SK-N-MC (cell line): ENCODE results near the gene RGPD8.
"Not testable (repeated sequence)": the region's sequence is repeated elsewhere in the genome, so short reads cannot be mapped to it uniquely, and the experiment has no call there.

Experiments used
- DNase-seq: peaks from one replicate; pipeline ENCODE4 v3.0.0-alpha.2; 2011; ENCODE audit warnings: low read depth, low spot score
- H3K27ac ChIP-seq: fragments of 200-600 bp; sonication (generic); 2 replicates; pipeline ENCODE4 v1.5.1; 2016; ENCODE audit warnings: mixed run types
- H3K36me3 ChIP-seq: fragments of 200-600 bp; sonication (generic); 2 replicates; pipeline ENCODE4 v1.6.1; 2017; ENCODE audit warnings: antibody characterized with exemption, low read length, mixed read lengths; ENCODE audit not compliant: insufficient read depth
- H3K4me3 ChIP-seq: fragments of 200-600 bp; sonication (generic); 2 replicates; pipeline ENCODE4 v1.5.1; 2016
- H3K9ac ChIP-seq: fragments of 200-600 bp; sonication (generic); 2 replicates; pipeline ENCODE4 v1.8.0; 2017; ENCODE audit warnings: mixed run types, mixed read lengths; ENCODE audit not compliant: insufficient read length
- H3K9me3 ChIP-seq: fragments of 200-600 bp; sonication (generic); 2 replicates; pipeline ENCODE4 v1.6.1; 2017; ENCODE audit warnings: low read depth, mild to moderate bottlenecking, antibody characterized with exemption, low read length, moderate library complexity, mixed read lengths
- EZH2 ChIP-seq: fragments of 200-600 bp; sonication (generic); IDR thresholded peaks from one replicate; pipeline ENCODE4 v1.6.1; 2017; ENCODE audit warnings: antibody characterized with exemption
- FOXP2 ChIP-seq: optimal IDR thresholded peaks from 2 replicates; pipeline ENCODE3; 2011; ENCODE audit warnings: mild to moderate bottlenecking, moderate library complexity; ENCODE audit not compliant: insufficient read depth; ENCODE audit errors: extremely low read length, control extremely low read depth
- POLR2AphosphoS5 ChIP-seq: IDR thresholded peaks from 2 replicates; pipeline ENCODE4 v1.6.1; 2012; ENCODE audit warnings: mild to moderate bottlenecking, low read depth, low read length, borderline replicate concordance

Gene RGPD8

DNA sequence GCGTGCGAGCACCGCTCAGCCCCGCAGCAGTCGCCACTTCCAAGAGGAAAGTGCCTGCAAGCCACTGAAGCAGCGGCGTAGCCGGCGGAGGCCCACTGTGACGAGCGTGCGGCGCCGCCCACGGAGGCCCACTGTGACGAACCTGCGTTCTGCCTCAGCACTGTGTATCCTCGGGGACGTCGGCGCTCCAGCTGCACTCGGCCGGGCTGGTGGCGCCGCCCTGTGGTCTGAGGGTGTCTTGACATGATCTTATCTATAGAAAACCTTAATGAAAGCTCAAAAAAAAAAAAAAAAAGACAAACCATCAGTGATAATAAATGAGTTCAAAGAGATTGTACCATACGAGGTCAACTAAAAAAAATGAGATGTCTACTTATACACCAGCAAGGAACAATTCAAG, at the start of gene RGPD8:
Gene RGPD8, minus strand, starts transcription at position 166 of the 400 bp plus-strand sequence. CDS start 192 bp downstream, outside the sequence.
- not testable (repeated sequence) for H3K9ac ChIP-seq, H3K27ac ChIP-seq, H3K36me3 ChIP-seq, H3K9me3 ChIP-seq
- peak within 1 kb of the TSS; percentile 66 for H3K4me3 ChIP-seq
- peak; percentile 14 for DNase-seq

DNA sequence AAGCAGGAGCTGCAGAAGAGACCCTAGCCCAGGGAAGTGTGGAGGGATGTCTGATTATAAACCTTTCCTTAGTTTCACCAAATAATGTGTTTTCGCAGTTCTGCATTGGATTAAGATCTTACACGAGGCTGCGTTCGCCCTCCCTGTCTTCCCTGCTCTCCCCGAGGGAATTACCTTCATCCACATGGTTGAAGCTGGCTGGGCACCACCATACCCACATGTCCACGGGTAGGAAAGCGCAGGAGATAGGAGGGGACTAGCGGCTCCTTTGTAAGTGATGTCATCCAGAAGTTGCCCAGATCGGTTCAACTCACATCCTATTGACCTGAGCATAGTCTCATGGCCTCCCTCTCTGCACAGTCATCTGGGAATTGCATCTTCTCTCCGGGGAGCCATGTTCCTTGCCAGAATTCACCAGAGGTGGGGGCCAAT, 49.6 kb upstream of the RGPD8 start:
- TF ChIP-seq EZH2 = no peak
- no peak for TF ChIP-seq POLR2AphosphoS5
- TF ChIP-seq FOXP2 = no peak
- Histone ChIP-seq H3K9ac (peak overlapping the region; percentile 91), H3K27ac (no peak overlapping the region), H3K4me3 (peak overlapping the region; percentile 99), H3K36me3 (peaks cover 21% of the 10 kb centered on the region), H3K9me3 (no peaks in the 10 kb centered on the region)
- no peak for DNase-seq

DNA sequence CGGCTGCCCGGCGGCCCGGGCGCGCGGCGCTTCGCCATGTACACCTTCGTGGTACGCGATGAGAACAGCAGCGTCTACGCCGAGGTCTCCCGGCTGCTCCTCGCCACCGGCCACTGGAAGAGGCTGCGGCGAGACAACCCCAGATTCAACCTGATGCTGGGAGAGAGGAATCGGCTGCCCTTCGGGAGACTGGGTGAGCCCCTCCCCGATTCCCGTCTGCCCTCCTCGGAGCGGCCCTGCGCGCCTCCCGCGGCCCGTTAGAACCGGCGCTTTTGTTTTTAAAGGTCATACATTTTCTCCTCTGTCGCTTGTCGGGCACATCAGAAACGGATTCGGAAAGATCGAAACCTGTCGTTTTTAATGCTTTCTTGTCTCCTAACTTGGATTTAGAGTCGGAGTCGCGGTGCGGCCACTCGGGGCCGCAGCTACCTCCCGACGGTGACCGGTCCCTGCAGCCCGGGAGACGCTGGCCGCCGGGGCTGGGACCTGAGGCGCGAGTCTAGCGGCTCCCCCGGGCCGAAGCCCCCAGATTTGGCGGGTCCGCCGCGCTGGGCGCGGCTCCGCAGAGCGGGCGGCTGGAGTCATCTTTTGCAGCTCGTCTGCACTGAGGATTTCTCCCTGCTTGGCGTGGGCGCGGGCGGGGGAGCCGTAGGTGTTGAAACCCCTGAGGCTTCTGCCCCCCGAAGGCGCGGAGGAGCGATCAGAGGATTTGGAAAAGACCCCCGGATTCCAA, 49.0 kb upstream of the RGPD8 start:
- H3K36me3 ChIP-seq = peaks cover 20% of the 10 kb centered on the region
- peak overlapping the region; percentile 99 for H3K4me3 ChIP-seq
- DNase-seq = no peak
- no peaks in the 10 kb centered on the region for H3K9me3 ChIP-seq
- H3K9ac ChIP-seq = peak overlapping the region; percentile 91
- TF ChIP-seq EZH2 = no peak
- no peak for TF ChIP-seq FOXP2
- no peak for TF ChIP-seq POLR2AphosphoS5
- H3K27ac ChIP-seq = peak overlapping the region; percentile 31; the same call in 1 of the 2 replicates

DNA sequence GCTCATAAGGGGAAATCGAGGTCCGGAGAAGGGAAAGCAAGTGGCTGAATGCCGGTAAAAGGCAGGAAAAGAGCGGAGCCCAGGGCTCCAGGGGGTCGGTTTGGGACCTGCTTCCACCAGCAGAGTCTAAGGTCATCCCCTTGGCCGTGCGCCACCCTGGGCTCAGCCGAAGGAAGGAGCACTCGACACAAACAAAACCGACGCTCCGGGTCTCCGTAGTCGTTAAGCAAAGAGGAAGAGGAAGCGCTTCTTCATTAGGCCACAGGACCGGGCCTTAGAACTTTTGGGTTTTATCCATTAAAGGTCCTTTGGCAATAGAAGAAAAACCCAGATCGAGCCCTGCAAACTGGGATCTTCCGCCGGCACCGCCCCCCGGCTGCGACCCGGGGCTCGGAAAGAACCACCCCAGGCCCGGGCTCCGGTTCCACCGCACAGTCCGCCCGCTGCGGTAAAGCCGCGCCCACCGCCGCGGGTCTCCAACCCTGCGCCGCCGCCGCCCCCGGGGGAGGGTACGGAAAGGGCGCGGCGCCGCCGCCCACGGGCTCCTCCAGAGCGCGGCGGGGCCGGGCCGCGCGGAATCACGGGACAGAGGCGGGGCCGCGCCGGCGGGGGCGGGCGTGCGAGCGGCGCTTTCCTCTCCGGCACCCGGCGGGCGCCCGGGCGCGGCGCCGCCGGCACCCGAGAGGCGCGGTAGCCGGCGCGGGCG, 48.2 kb upstream of the RGPD8 start, which contains the start of gene TTL:
Gene TTL, plus strand, starts transcription at position 629 of the 706 bp plus-strand sequence. CDS start 189 bp downstream, outside the sequence.
- Histone ChIP-seq H3K9me3 (no peaks in the 10 kb centered on the region), H3K9ac (peak within 1 kb of the TSS; percentile 91), H3K4me3 (peak within 1 kb of the TSS; percentile 99), H3K36me3 (peaks cover 12% of the 10 kb centered on the region), H3K27ac (peak within 1 kb of the TSS; percentile 47)
- peak; percentile 70 for TF ChIP-seq POLR2AphosphoS5
- TF ChIP-seq EZH2 = no peak
- DNase-seq = no peak

DNA sequence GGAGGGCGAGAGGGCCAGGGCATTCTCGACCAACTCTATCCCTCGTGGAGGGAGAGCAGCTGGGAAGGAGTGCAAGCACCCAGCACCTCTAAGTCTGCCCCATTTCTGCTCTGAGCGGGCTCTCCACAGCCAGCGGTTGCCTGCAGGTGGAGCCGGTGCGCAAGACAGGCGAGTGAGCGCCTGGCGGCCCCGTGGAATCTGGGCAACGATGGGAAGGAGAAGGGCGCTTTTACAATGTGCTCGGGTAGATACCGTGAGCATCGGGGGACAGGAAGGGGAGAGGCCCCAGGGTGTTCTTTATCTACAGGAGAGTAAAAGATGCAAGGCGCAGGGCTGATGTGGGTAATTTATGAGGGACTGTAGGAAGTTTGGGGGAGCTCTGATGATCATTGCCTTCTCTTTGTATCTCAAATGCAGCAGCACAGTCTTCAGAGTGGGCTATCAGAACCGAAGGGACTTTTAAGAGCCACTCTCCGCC, 47.6 kb upstream of the RGPD8 start:
- DNase-seq = peak; percentile 18
- Histone ChIP-seq H3K36me3 (peaks cover 6% of the 10 kb centered on the region; the same call in 1 of the 2 replicates), H3K27ac (peak overlapping the region; percentile 47), H3K4me3 (peak overlapping the region; percentile 96), H3K9ac (peak overlapping the region; percentile 79), H3K9me3 (no peaks in the 10 kb centered on the region)
- TF ChIP-seq FOXP2 = no peak
- TF ChIP-seq POLR2AphosphoS5 = peak; percentile 45; the same call in 1 of the 2 replicates
- TF ChIP-seq EZH2 = no peak

DNA sequence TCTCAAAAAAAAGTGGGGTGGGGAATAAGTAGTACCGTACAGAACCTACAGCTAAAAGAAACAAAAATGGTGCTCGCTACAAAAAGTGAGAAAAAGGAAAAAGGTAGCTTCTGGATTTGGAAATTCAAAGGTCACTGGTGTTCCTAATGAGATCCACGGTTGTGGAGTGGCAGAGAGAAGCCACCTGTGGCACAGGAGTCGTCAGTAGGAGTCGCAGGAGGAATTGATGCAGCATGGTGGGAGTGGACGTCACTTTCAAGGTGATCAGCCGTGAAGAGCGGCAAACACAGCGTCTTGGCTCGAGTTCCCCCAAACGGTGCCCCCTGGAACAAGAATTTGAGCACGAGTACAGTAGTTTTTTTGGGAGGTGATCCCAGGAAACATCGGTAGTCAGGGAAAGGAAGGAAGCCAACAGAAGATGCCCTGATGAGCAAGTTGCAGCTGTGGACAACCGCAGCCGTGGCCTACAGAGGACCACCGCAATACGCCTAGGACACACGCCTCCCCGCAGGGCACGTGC, 47.1 kb upstream of the RGPD8 start:
- DNase-seq = no peak
- TF ChIP-seq FOXP2 = no peak
- TF ChIP-seq POLR2AphosphoS5 = no peak
- no peak for TF ChIP-seq EZH2
- H3K36me3 ChIP-seq = 0 out of 2 replicates have a peak, but pooled peaks cover 2% of the 10 kb centered on the region
- no peaks in the 10 kb centered on the region for H3K9me3 ChIP-seq
- peak overlapping the region; percentile 96 for H3K4me3 ChIP-seq
- H3K27ac ChIP-seq = no peak overlapping the region
- no peak overlapping the region for H3K9ac ChIP-seq

DNA sequence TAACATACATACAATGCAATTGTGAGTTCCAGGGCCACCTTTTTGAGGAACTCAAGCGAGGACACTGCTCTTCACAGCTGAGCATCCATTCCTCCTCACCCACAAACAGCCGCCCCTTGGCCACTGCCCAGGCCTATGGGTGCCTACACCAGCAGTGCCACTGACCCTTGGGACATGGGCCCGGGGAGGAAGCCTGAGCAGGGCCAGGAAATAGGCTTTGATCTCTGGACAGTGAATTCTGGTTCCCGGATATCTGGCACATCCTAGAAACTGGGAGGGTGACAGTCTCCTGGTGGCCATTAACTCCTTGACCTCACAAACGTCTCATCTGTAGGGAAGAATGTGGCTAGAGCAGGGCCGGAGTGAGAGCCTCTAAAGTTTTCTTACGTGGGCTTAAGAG, 43.0 kb upstream of the RGPD8 start:
- H3K9ac ChIP-seq = no peak overlapping the region
- TF ChIP-seq FOXP2 (no peak), EZH2 (no peak), POLR2AphosphoS5 (no peak)
- no peaks in the 10 kb centered on the region for H3K9me3 ChIP-seq
- no peak overlapping the region for H3K27ac ChIP-seq
- H3K4me3 ChIP-seq = no peak overlapping the region
- H3K36me3 ChIP-seq = no peaks in the 10 kb centered on the region
- DNase-seq = no peak

DNA sequence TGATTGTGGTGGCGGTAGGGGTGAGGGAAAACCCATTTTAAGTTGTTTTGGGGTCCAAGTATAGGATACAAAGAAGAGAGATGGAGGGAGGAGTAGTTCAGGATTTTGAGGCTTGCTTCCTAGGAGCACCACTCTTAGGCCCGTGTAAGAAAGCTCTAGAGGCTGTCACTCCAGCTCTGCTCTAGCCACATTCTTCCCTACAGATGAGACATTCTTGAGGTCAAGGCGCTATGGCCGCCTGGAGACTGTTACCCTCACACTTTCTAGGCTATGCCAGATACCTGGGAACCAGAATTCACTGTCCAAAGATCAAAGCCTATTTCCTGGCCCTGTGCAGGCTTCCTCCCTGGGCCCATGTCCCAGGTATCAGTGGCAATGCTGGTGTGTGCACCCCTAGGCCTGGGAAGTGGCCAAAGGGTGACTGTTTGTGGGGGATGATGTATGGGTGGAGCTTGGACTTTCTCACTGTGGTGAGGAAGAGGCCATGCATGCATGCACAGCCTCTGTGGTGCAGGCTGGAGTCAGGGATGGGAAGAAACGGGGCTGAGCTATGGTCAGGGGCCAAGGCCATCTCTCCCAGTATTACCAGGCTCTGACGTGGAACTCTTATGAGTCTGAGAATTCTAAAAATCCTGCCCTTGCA, 41.5 kb upstream of the RGPD8 start:
- DNase-seq = no peak
- Histone ChIP-seq H3K36me3 (no peaks in the 10 kb centered on the region), H3K9me3 (no peaks in the 10 kb centered on the region), H3K9ac (no peak overlapping the region), H3K4me3 (no peak overlapping the region), H3K27ac (no peak overlapping the region)
- TF ChIP-seq EZH2 (no peak), POLR2AphosphoS5 (no peak), FOXP2 (no peak)
